ENCODE results near the gene PAPOLA.
A peak's percentile ranks its signal among the peaks of the same experiment; 100 is the strongest.
"Not testable (repeated sequence)": the region's sequence is repeated elsewhere in the genome, so short reads cannot be mapped to it uniquely, and the experiment has no call there.

PAPOLA gene

DNA sequence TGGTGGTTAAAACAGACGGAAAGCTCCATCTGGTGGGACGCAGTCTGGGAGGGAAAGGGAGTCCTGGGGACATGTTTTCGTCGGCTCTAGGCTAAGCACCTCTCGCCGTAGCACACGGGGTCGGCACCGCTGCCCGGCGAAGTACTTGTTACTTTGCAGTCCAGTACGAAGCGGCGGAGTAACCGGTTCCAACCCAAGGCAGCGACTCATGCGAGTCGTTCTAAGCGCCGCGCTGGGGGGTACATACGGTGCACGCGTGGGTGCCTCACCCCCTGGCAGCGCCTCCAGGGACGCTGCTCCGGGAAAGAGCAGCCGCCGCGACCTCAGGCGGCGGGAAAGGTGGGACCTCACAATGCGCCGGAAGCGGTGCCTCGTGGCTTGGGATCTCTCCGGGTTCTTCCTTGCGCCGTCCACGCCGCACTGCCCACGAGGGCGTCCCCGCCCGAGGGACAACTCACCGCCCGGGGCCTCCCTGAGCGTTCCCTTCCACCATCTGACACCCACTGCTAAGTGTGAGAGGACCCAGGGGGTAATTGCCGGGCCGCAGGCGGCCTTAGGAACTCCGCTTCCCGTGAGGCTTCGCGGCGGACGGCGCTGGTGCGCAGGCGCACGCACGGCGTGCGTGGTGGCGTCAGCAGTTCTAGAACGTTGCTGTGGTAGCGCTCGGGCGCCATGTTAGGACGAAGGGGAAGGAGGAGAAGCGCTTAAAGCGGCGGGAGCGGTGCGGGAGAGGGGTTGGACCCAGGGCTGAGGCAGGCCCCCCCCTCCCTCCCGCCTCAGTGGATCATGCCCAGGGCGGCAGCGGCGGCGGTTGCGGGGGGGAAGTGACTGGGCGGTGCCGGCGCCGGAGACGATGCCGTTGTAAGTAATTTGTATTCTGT is at the start of gene PAPOLA:
PAPOLA (plus strand) TSS at position 643 of the 881 bp plus-strand sequence; CDS start at position 854, 211 bp downstream.
- peak; percentile 96 for DNase-seq

GRCh38 chr14:96452684-96453083 is 49.5 kb upstream of the PAPOLA start:
- DNase-seq, result no peak

DNA sequence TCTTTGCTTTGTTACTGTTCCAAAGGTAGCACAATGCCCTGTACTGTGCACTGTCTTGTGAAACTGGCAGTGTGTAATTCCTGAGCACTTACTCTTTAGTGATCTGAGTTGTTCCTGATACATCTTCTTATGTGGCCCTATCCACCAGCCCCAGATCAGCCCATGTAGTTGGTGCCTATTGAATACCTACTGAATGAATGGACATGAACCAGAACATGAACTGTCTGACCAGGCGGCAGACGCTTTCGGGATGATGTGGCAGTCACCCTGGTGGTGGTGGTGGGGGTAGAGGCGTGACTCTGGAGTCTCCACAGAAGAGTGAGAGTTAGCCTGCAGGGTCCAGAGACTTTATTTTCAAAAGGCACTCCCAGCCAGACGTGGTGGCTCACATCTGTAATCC is 46.6 kb upstream of the PAPOLA start:
- DNase-seq, result no peak

DNA sequence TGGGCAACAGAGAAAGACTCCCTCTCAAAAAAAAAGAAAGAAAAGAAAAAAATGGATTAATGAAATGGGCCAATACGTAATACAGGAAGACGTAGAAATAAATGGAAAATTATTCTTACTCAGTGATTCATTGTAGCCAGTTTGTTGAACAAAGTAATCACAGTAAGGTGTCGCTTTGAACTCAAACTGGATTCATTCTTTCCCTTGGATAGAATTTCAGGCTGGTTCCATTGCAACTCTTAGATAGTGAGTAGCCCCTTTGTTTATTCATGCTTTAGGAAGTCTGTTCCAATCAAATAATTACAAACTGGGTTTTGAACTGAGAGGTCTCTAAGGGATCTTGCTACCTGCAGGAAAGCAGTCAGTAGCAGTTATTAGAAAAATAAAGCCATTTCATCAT is 42.3 kb upstream of the PAPOLA start:
- DNase-seq, result no peak

GRCh38 chr14:96461950-96462798 is 40.0 kb upstream of the PAPOLA start:
- no peak for DNase-seq

- DNase-seq, result no peak
These were observed 38.0 kb upstream of the PAPOLA start for GRCh38 chr14:96464136-96464535.

GRCh38 chr14:96466918-96467317 is 35.3 kb upstream of the PAPOLA start:
- DNase-seq, result no peak

DNA sequence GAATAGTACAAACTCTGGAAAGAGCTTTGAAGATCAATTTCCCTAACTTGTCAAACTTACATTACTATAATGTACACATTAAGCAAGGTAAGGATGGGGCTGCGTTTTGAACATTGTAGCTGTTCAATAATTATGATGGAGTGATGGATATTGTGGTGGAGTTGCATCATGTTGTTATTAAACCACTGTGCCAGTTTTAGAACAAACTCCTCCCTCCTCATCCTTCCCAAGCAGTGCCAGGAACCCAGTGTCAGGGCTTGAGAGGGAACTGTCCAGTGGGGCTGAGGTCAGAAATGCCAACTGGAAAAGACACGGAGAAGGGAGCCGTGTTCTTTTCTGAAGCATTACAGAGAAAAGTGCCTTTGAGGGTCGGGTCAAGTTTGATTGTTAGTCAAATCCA is 31.9 kb upstream of the PAPOLA start:
- DNase-seq, result no peak

- not testable (repeated sequence) for DNase-seq
These were observed 31.2 kb upstream of the PAPOLA start for GRCh38 chr14:96470967-96471366.

GRCh38 chr14:96478119-96478518 is 24.1 kb upstream of the PAPOLA start:
- no peak for DNase-seq

DNA sequence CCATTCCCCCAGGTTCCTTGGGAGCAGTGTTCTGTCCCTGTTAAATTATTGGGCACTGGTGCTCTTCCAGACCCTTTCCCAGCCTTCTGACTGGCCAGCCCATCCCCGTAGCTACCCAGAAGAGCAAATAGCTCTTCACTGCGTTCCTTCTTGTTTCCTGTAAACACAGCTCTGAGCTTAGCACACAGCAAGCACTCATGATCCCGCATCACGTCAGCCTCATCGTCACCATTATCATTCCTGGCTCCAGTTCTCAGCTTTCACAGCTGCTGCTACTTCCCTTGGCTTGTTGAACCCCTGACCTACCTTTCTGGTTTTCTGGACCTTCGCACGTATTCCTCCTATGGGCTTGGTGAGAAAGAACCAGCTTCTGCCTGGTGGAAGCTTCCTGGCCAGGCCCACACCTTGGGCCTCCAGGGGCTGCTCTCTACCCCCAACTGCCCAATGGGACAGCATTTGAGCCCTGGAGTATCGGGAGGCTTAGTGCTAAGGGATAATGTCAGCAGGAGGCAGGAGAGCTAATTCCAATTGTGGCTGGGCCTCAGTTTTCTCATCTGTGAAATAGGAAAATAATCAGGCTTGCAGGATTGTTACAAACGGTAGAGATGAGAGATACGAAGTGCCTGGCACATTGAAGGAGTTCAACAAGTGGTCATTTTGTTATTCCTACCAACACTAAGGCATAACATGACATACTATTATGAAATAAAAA is 22.6 kb upstream of the PAPOLA start:
- DNase-seq, result no peak

- no peak for DNase-seq
These were observed 20.4 kb upstream of the PAPOLA start for GRCh38 chr14:96481731-96482314.

GRCh38 chr14:96482986-96483385 is 19.2 kb upstream of the PAPOLA start:
- DNase-seq, result no peak

GRCh38 chr14:96484399-96484798 is 17.8 kb upstream of the PAPOLA start:
- no peak for DNase-seq

DNA sequence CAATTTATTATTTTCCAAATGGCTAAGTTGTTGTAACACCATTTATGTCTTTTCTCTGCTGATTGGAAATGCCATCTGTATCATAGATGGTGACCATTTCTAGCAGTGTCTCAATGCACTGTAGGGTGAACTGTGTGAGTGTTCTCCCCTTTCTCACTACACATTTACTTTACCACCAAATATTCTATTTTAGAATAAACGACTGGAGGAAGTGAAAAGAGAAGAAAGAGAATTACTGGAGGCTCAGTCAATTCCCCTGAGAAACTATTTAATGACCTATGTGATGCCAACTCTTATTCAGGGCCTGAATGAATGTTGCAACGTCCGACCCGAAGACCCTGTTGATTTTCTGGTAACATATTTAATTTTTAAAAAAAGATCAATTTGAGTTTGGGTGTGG is 15.5 kb upstream of the PAPOLA start:
- DNase-seq, result no peak

GRCh38 chr14:96489327-96489726 is 12.9 kb upstream of the PAPOLA start:
- DNase-seq, result no peak

- no peak for DNase-seq
These were observed 9.0 kb upstream of the PAPOLA start for GRCh38 chr14:96493178-96493577.

- DNase-seq, result no peak
These were observed 7.9 kb upstream of the PAPOLA start for GRCh38 chr14:96494331-96494730.

DNA sequence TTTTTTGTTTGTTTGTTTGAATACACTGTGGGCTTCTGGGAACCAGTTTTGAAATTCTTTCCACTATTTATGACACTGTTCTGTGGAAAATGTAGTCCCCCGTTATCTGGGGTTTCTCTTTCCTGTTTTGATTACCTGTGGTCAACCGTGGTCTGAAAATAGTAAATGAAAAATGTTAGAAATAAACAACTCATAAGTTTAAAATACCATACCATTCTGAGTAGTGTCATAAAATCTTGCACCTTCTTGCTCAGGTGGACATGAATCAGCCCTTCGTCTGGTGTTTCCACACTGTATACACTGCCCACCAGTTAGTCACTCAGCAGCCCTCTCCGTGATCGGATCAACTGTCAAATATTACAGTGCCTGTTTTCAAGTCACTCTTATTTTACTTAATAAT is 5.1 kb upstream of the PAPOLA start:
- no peak for DNase-seq

DNA sequence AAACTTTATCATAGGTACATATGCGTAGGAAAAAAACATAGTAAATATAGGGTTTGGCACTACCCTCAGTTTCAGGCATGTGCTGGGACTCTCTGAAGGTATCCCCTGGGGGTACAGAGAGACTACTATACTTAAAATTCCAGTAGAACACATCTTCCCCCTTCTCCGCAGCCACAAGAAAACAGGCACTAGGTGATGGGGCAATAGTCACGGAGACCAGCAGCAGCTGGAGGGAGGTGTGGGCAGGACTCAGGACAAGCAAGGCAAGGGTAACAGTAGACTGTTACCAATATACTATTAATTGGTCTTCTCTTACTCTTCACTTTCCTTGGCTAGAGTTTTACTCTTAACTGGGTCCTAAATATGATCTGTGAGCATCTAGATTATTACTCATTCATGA is 4.6 kb upstream of the PAPOLA start:
- DNase-seq, result no peak

- DNase-seq, result no peak
These were observed 904 bp upstream of the PAPOLA start for GRCh38 chr14:96501217-96501739.

DNA sequence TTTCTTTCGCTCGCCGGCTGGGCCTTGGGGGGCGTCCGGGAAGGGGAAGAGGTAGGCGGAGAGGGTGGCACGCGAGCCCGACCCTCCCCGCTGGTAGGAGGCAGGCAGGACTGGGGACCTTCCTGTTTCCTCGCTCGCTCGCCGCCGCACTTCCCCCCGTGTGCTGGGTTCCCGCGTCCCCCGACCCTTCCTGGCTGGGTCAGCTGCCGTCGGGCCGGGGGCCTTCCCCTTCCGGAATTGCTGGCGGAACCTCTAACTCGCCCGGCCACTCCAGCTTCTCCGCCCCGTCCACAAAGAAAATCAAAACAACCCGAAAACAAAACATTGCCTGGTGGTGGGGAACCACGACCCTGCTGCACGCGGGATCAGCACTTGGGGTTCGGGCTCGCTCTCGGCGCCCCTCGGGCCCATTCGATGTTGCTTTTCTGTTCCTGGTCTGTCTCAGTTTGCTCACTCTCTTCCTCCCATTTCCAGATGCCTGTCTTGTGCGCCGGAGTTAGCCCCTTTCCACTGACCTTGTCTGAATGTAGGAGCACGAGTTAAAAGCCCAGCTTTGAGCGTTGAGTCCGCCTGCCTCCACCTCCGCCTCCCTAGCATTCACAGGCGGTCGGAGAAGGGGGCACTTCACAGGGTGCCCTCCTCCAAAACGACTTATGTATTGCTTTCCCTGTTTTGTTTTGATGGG is 581 bp downstream of the PAPOLA start:
- no peak for DNase-seq

Data from right forelimb (tissue), 1 donor.